ENCODE data around the gene TET3.

DNA sequence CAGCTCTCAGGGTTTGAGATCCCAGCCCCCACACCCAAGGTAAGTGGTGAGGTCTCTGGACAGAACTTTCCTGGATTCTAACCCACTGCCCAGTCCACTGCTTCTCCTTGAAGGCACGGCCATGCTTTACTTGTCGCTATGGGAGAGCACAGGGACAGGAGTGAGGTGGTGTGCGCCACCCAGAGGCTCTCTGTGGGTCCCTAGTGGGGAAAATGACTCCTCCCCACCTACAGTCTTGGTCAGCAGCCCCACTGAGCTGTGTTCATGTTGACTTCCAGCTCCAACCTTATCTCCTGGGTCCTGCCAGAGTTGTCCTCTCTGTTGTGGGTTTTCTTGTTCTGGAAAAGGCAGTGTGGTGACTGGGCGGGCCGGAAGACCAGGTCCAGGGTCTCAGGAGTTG is 11.1 kb downstream of the TET3 start:
- TF ChIP-seq CTCF (IDR thresholded peaks at IDR 0.05) (no peak; the same call in 2 of the 3 replicates), USF2 (IDR thresholded peaks at IDR 0.05) (no peak), RNF2 (IDR thresholded peaks at IDR 0.05; ENCODE audit: borderline replicate concordance, low read depth) (no peak), EP300 (IDR thresholded peaks at IDR 0.05) (no peak), BHLHE40 (IDR thresholded peaks at IDR 0.05; ENCODE audit: low read depth, low read length) (no peak), JUNB (IDR thresholded peaks at IDR 0.05) (no peak), PHF8 (IDR thresholded peaks at IDR 0.05; ENCODE audit: borderline replicate concordance, low read depth) (no peak), RCOR1 (IDR thresholded peaks at IDR 0.05; ENCODE audit: low read depth, low read length) (no peak), POLR2A (IDR thresholded peaks at IDR 0.05; ENCODE audit: low read length) (no peak), ELK1 (IDR thresholded peaks at IDR 0.05; ENCODE audit: low read depth, low read length) (no peak)
- TF ChIP-seq, protein P1, sequence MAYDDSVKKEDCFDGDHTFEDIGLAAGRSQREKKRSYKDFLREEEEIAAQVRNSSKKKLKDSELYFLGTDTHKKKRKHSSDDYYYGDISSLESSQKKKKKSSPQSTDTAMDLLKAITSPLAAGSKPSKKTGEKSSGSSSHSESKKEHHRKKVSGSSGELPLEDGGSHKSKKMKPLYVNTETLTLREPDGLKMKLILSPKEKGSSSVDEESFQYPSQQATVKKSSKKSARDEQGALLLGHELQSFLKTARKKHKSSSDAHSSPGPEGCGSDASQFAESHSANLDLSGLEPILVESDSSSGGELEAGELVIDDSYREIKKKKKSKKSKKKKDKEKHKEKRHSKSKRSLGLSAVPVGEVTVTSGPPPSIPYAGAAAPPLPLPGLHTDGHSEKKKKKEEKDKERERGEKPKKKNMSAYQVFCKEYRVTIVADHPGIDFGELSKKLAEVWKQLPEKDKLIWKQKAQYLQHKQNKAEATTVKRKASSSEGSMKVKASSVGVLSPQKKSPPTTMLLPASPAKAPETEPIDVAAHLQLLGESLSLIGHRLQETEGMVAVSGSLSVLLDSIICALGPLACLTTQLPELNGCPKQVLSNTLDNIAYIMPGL (CRISPR knock-in tag; IDR thresholded peaks at IDR 0.05; ENCODE audit: borderline replicate concordance), result no peak
- TF ChIP-seq, protein P2, sequence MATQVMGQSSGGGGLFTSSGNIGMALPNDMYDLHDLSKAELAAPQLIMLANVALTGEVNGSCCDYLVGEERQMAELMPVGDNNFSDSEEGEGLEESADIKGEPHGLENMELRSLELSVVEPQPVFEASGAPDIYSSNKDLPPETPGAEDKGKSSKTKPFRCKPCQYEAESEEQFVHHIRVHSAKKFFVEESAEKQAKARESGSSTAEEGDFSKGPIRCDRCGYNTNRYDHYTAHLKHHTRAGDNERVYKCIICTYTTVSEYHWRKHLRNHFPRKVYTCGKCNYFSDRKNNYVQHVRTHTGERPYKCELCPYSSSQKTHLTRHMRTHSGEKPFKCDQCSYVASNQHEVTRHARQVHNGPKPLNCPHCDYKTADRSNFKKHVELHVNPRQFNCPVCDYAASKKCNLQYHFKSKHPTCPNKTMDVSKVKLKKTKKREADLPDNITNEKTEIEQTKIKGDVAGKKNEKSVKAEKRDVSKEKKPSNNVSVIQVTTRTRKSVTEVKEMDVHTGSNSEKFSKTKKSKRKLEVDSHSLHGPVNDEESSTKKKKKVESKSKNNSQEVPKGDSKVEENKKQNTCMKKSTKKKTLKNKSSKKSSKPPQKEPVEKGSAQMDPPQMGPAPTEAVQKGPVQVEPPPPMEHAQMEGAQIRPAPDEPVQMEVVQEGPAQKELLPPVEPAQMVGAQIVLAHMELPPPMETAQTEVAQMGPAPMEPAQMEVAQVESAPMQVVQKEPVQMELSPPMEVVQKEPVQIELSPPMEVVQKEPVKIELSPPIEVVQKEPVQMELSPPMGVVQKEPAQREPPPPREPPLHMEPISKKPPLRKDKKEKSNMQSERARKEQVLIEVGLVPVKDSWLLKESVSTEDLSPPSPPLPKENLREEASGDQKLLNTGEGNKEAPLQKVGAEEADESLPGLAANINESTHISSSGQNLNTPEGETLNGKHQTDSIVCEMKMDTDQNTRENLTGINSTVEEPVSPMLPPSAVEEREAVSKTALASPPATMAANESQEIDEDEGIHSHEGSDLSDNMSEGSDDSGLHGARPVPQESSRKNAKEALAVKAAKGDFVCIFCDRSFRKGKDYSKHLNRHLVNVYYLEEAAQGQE (IDR thresholded peaks at IDR 0.05), result no peak
- TF ChIP-seq, protein P3, sequence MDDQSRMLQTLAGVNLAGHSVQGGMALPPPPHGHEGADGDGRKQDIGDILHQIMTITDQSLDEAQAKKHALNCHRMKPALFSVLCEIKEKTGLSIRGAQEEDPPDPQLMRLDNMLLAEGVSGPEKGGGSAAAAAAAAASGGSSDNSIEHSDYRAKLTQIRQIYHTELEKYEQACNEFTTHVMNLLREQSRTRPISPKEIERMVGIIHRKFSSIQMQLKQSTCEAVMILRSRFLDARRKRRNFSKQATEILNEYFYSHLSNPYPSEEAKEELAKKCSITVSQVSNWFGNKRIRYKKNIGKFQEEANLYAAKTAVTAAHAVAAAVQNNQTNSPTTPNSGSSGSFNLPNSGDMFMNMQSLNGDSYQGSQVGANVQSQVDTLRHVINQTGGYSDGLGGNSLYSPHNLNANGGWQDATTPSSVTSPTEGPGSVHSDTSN (IDR thresholded peaks at IDR 0.05), result no peak
